ENCODE measurements around the gene NCKAP5L. TPM values are rescaled to one million over a fixed set of nuclear protein-coding genes. Genes with fewer than 3 reads are reported as not detected.

The NCKAP5L gene
- total and polyA plus RNA-seq, 2 donors (not counting 1 experiment from before 2014, with no cell fraction given), result 3.9 to 14.2 TPM

DNA sequence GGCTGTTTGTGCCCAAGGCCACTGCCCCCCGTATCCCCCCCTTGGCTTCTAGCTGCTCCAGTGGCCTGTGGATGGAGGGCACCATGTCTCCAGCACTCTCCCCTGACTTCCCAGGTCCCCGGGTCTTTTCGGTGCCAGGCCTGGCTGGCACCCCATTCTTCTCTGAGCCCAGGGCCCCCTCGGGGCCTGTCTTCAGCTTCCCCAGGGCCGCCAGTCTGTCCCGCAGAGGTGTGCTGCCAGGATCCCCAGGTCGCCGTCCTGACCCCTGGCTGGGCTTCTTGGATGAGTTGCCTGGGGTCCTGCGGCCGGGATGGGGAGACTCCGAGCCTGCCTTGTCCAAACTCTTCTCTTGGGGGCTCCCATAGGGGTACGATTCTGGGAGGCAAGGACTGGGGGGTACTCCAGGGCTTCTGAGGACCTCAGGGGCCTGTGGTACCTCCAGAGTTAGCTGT, 32.5 kb downstream of the NCKAP5L start:
- H3K4me2 ChIP-seq (ENCODE audit: extremely low read depth, insufficient read depth, low read length), result no peak overlapping the region
- H3K79me2 ChIP-seq (ENCODE audit: control insufficient read depth, insufficient read depth, low read length), result no peaks in the 10 kb centered on the region
- no peak for DNase-seq (ENCODE audit: low read depth in 2 of 2)
- peaks cover 11% of the 10 kb centered on the region for H3K36me3 ChIP-seq (ENCODE audit: control insufficient read depth, insufficient read depth, low read length)
- H3K9ac ChIP-seq (ENCODE audit: insufficient read depth, low read length), result no peak overlapping the region
- no peak overlapping the region for H3K4me3 ChIP-seq (replicated peaks in 1 of 4; ENCODE audit: control extremely low read depth in 1 of 4, insufficient read depth in 1 of 4, low read depth in 3 of 4, low read length in 4 of 4)
- H3K4me1 ChIP-seq (ENCODE audit: control insufficient read depth, extremely low read depth, insufficient read depth, low read length), result no peaks in the 10 kb centered on the region
- H3K9me3 ChIP-seq (ENCODE audit: control insufficient read depth, insufficient read depth, low read depth, low read length), result no peaks in the 10 kb centered on the region
- no peaks in the 10 kb centered on the region for H4K20me1 ChIP-seq (ENCODE audit: control insufficient read depth, extremely low read depth, insufficient read depth, low read length)
- no peak overlapping the region for H2AFZ ChIP-seq (ENCODE audit: low read length)
- no peaks in the 10 kb centered on the region for H3K27me3 ChIP-seq (ENCODE audit: control insufficient read depth, insufficient read depth, low read length)
- no peak overlapping the region for H3K27ac ChIP-seq (ENCODE audit: insufficient read depth, low read length)
- TF ChIP-seq, protein P1, sequence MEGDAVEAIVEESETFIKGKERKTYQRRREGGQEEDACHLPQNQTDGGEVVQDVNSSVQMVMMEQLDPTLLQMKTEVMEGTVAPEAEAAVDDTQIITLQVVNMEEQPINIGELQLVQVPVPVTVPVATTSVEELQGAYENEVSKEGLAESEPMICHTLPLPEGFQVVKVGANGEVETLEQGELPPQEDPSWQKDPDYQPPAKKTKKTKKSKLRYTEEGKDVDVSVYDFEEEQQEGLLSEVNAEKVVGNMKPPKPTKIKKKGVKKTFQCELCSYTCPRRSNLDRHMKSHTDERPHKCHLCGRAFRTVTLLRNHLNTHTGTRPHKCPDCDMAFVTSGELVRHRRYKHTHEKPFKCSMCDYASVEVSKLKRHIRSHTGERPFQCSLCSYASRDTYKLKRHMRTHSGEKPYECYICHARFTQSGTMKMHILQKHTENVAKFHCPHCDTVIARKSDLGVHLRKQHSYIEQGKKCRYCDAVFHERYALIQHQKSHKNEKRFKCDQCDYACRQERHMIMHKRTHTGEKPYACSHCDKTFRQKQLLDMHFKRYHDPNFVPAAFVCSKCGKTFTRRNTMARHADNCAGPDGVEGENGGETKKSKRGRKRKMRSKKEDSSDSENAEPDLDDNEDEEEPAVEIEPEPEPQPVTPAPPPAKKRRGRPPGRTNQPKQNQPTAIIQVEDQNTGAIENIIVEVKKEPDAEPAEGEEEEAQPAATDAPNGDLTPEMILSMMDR (conservative IDR thresholded peaks at IDR 0.05 in 1 of 2, IDR thresholded peaks at IDR 0.05 in 1 of 2; ENCODE audit: low read depth in 1 of 2, low read length in 2 of 2), result no peak
- TF ChIP-seq EZH2 (IDR thresholded peaks at IDR 0.05; ENCODE audit: low read length, missing control alignments), result no peak

DNA sequence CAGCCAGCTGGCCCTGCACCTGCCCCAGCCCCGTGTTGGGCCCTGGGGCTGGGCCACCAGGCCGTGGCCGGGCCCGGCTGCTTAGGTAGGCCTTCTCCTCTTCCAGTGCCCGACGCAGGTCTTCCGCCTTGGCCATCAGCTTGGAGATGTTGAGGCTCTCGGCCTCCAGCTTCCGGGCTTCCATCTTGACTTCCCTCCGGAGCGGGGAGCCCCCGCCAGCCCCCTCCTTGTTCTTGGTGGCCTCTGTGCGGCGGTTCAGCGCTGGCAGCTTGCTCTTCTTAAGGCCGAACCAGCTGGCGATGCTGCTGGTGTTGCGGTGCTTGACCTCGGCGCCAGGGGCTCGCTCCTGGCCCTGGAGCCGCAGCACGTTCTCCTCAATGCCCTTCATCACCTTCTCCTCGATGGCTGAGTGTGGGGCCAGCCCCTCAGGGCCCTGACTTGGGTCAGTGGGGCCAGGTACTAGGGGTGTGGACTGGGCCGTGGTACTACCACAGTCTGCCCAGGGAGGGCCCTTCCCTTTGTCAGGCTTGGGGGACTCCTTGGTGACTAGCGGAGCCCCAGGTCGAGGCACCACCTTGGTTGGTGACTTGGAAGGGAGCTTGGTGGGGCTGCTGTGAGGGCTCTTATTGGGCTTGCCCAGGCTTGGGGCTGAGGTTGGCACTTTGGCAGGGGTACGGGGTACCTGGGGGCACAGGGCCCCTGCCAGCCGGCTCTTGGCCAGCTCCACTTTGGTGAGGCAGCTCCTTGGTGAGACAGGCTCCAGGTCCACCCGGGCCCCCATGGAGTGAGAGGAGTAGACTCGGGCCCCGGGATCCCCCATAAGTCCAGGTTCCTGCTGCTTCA, 33.2 kb downstream of the NCKAP5L start:
- no peak overlapping the region for H3K4me3 ChIP-seq (replicated peaks in 1 of 4; ENCODE audit: control extremely low read depth in 1 of 4, insufficient read depth in 1 of 4, low read depth in 3 of 4, low read length in 4 of 4)
- H3K27me3 ChIP-seq (ENCODE audit: control insufficient read depth, insufficient read depth, low read length), result no peaks in the 10 kb centered on the region
- no peaks in the 10 kb centered on the region for H3K79me2 ChIP-seq (ENCODE audit: control insufficient read depth, insufficient read depth, low read length)
- H3K27ac ChIP-seq (ENCODE audit: insufficient read depth, low read length), result no peak overlapping the region
- no peaks in the 10 kb centered on the region for H4K20me1 ChIP-seq (ENCODE audit: control insufficient read depth, extremely low read depth, insufficient read depth, low read length)
- H3K9ac ChIP-seq (ENCODE audit: insufficient read depth, low read length), result no peak overlapping the region
- H3K9me3 ChIP-seq (ENCODE audit: control insufficient read depth, insufficient read depth, low read depth, low read length), result no peaks in the 10 kb centered on the region
- no peaks in the 10 kb centered on the region for H3K4me1 ChIP-seq (ENCODE audit: control insufficient read depth, extremely low read depth, insufficient read depth, low read length)
- no peak overlapping the region for H3K4me2 ChIP-seq (ENCODE audit: extremely low read depth, insufficient read depth, low read length)
- no peak for DNase-seq (ENCODE audit: low read depth in 2 of 2)
- no peak for TF ChIP-seq EZH2 (IDR thresholded peaks at IDR 0.05; ENCODE audit: low read length, missing control alignments)
- no peak overlapping the region for H2AFZ ChIP-seq (ENCODE audit: low read length)
- peaks cover 10% of the 10 kb centered on the region for H3K36me3 ChIP-seq (ENCODE audit: control insufficient read depth, insufficient read depth, low read length)

DNA sequence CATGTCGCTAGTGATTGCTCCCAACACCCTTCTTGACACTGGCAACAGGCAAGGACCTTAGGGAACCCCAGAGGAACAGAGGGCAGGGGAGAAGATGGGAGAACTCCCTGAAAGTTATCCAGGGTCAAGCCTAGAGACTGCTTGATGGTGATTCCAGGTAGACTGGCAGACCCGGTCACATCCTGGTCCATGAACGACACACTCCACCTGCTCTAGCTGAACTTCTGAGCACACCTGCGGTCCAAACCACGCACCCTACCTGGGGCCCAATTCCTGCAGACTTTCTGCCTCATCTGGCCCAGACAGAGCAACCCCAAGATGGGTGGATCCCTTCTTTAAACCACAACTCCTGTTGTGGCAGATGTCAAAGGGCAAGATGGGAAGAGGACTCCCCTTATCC, 34.2 kb downstream of the NCKAP5L start:
- no peak overlapping the region for H3K4me2 ChIP-seq (ENCODE audit: extremely low read depth, insufficient read depth, low read length)
- H3K4me3 ChIP-seq (replicated peaks in 1 of 4; ENCODE audit: control extremely low read depth in 1 of 4, insufficient read depth in 1 of 4, low read depth in 3 of 4, low read length in 4 of 4), result no peak overlapping the region
- no peak for DNase-seq (ENCODE audit: low read depth in 2 of 2)
- H2AFZ ChIP-seq (ENCODE audit: low read length), result no peak overlapping the region
- H4K20me1 ChIP-seq (ENCODE audit: control insufficient read depth, extremely low read depth, insufficient read depth, low read length), result no peaks in the 10 kb centered on the region
- no peaks in the 10 kb centered on the region for H3K79me2 ChIP-seq (ENCODE audit: control insufficient read depth, insufficient read depth, low read length)
- H3K27ac ChIP-seq (ENCODE audit: insufficient read depth, low read length), result no peak overlapping the region
- no peaks in the 10 kb centered on the region for H3K9me3 ChIP-seq (ENCODE audit: control insufficient read depth, insufficient read depth, low read depth, low read length)
- H3K27me3 ChIP-seq (ENCODE audit: control insufficient read depth, insufficient read depth, low read length), result no peaks in the 10 kb centered on the region
- peaks cover 9% of the 10 kb centered on the region for H3K36me3 ChIP-seq (ENCODE audit: control insufficient read depth, insufficient read depth, low read length)
- TF ChIP-seq EZH2 (IDR thresholded peaks at IDR 0.05; ENCODE audit: low read length, missing control alignments), result no peak
- TF ChIP-seq, protein P1 (conservative IDR thresholded peaks at IDR 0.05 in 1 of 2, IDR thresholded peaks at IDR 0.05 in 1 of 2; ENCODE audit: low read depth in 1 of 2, low read length in 2 of 2), result no peak
- no peaks in the 10 kb centered on the region for H3K4me1 ChIP-seq (ENCODE audit: control insufficient read depth, extremely low read depth, insufficient read depth, low read length)
- no peak overlapping the region for H3K9ac ChIP-seq (ENCODE audit: insufficient read depth, low read length)

All from fibroblast of lung (primary cell).